Activated CD8-positive, alpha-beta memory T cell treated with anti-CD3 and anti-CD28 coated beads, Interleukin-2, amount 10 ng/mL, durations not matched to agents 7 days and 5 days (primary cell): ENCODE measurements around the gene SPDYE17. TPM values are rescaled to one million over a fixed set of nuclear protein-coding genes. Genes with fewer than 3 reads are reported as not detected.
"Not testable (repeated sequence)": the region's sequence is repeated elsewhere in the genome, so short reads cannot be mapped to it uniquely, and the experiment has no call there.

Experiments used
- ATAC-seq: fragments of 150-1000 bp; cut with Tn5 transposase; one replicate; pipeline ENCODE4 v1.10.0; 2021; ENCODE audit warnings: moderate library complexity
- CTCF ChIA-PET: fragments of 350-600 bp; sonication (Branson Sonifier 250); formaldehyde crosslinking; loops from one replicate; lab custom pipeline; 2021; ENCODE audit warnings: antibody characterized with exemption; lab: Charles Lee
- DNase-seq: peaks from one replicate; pipeline ENCODE4 v3.0.0-alpha.2; 2020
- H3K27ac Mint-ChIP-seq: one replicate; pipeline ENCODE4 v1.8.0; 2021; ENCODE audit warnings: mild to moderate bottlenecking, mixed read lengths
- H3K27me3 Mint-ChIP-seq: one replicate; pipeline ENCODE4 v1.8.0; 2021; ENCODE audit warnings: mixed read lengths
- H3K36me3 Mint-ChIP-seq: one replicate; pipeline ENCODE4 v1.8.0; 2021; ENCODE audit warnings: mild to moderate bottlenecking, mixed read lengths
- H3K4me1 Mint-ChIP-seq: one replicate; pipeline ENCODE4 v1.8.0; 2021; ENCODE audit warnings: mixed read lengths
- H3K4me3 Mint-ChIP-seq: one replicate; pipeline ENCODE4 v1.8.0; 2021; ENCODE audit warnings: mild to moderate bottlenecking, moderate library complexity, mixed read lengths
- H3K9me3 Mint-ChIP-seq: one replicate; pipeline ENCODE4 v1.8.0; 2022; ENCODE audit warnings: low read depth, mixed read lengths
- total RNA-seq, 2 experiments: library from RNA; stranded (reverse); gene quantifications; one replicate each; pipeline ENCODE4 v1.2.3, GENCODE V29; 2021

The SPDYE17 gene
- total RNA-seq, 2 experiments from 2014 or later = not detected

DNA sequence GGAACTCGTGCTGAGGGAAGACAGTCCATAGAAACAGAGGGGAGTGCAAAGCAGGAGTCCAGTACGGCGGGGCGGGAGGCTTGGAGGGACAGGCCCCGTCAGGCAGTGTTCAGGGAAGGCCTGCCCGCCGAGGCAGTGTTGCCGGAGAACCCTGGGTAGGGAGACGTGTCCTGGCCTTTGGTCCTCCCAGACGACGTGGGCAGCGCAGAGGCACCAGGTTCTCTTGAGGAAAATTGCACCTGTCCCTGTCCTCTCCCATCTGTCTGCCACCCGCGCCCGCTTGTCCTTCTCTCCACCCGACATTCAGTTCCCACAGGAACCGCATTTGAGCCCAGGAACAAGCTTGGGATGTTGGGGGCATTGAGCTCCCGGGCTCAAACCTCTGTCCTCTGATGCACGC is 38.3 kb downstream of the SPDYE17 start:
- ATAC-seq, CTCF ChIA-PET, H3K4me3 Mint-ChIP-seq, H3K4me1 Mint-ChIP-seq, H3K27ac Mint-ChIP-seq, DNase-seq, H3K9me3 Mint-ChIP-seq, H3K27me3 Mint-ChIP-seq, H3K36me3 Mint-ChIP-seq: not testable (repeated sequence)

DNA sequence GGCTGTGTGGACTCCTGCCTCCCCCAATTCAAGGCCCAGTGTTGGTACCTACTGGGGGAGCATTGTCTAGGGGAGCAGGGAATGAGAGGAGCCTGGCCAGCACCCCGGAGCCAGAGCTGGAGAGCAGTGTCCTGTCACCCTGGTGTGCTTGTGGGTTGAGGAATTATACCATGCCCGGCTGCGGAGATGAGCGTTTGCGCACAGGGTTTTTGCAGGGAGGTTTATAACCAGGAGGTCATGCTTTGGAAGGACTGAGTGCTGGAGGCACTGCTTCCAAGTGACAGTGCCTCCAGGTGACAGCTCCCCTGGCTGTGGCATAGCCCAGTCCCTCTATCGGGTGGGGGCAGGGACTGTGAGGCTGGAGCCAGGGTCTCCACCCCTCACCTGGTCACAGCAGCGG is 39.3 kb downstream of the SPDYE17 start:
- H3K27ac Mint-ChIP-seq, H3K27me3 Mint-ChIP-seq, DNase-seq: not testable (repeated sequence)

DNA sequence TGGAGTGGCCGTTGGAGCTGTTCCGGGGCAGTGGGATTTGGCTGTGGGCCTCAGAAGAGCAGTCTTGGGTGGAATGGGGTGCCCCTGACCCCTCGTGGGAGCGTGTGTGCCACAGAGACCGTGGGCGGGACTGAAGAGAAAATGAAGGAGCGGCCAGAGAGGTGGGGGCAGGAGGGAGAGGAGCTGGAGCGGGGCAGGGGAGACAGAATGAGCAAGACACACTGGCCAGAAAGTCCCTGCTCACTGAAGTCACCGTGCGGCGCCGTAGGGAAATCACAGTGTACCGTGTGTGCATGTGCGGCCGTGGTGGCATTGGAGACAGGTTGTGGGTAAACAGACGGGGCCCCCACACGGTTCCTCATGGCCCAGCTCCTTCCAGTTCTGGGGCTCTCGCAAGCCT is 40.0 kb downstream of the SPDYE17 start:
- H3K36me3 Mint-ChIP-seq, DNase-seq, H3K27me3 Mint-ChIP-seq, H3K27ac Mint-ChIP-seq, CTCF ChIA-PET, H3K9me3 Mint-ChIP-seq, ATAC-seq, H3K4me3 Mint-ChIP-seq, H3K4me1 Mint-ChIP-seq: not testable (repeated sequence)

More for the DNA sequence above, 39.3 kb downstream of the SPDYE17 start:
- H3K9me3 Mint-ChIP-seq, H3K4me3 Mint-ChIP-seq, H3K36me3 Mint-ChIP-seq, CTCF ChIA-PET, ATAC-seq, H3K4me1 Mint-ChIP-seq: not testable (repeated sequence)

DNA sequence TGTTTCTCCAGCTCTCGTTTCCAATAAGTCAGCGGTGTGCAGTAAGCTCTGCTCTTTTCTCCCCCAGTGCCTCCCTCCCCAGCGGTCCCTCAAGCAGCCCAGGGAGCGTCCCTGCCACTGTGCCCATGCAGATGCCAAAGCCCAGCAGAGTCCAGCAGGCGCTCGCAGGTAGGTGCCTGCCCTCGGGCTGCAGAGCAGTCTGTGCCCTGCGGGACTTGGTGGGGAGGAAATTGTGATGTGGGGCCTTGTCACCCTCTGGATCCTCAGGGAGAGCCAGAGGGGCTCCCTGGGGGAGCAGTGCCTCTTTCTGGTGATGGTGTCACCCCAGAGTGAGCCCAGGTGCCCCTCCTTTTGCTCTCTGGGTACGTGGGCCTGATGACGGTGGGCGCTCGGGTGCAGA is 42.0 kb downstream of the SPDYE17 start:
- H3K9me3 Mint-ChIP-seq, H3K36me3 Mint-ChIP-seq, H3K4me1 Mint-ChIP-seq, H3K27ac Mint-ChIP-seq, DNase-seq, H3K4me3 Mint-ChIP-seq, H3K27me3 Mint-ChIP-seq, ATAC-seq, CTCF ChIA-PET: not testable (repeated sequence)

DNA sequence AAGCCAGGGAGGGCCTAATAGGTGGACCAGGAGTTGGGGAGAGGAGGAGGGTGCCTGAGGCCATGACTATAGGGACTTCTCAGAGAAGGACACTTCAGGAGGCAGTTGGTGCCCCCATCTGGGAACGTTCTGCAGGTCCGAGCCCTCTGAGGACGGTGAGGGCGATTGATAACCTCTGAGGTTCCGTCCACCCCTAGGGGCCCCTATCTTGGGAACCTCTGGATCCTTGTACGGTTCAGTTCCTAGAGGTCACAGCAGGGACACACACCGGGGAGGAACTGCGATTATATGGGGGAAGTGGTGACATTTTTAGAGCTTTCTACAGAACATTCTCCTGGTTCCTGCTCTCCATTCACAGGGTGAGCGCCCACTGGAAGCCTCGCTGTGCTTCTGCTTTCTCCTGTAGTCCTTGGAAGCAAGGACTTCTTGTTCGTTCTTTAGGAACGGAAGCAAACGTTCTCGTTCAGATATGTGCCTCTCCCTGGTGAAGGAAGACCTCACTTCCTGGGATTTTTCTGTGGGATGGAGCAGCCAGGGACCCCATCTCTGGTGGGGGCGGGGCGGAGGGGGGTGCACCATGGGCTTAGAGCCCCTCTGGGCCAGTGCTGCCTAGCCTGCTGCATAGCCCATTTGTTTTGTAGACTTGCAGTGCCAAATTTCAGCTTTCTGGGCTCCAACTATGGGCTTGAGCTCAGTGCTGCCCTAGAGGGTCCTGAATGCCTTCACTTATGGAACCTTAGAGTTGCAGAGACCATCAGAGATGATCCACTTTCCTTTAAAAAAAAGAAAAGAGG is 46.0 kb downstream of the SPDYE17 start:
- H3K4me3 Mint-ChIP-seq, DNase-seq, CTCF ChIA-PET, H3K4me1 Mint-ChIP-seq, H3K36me3 Mint-ChIP-seq, H3K27ac Mint-ChIP-seq, ATAC-seq, H3K27me3 Mint-ChIP-seq, H3K9me3 Mint-ChIP-seq: not testable (repeated sequence)

DNA sequence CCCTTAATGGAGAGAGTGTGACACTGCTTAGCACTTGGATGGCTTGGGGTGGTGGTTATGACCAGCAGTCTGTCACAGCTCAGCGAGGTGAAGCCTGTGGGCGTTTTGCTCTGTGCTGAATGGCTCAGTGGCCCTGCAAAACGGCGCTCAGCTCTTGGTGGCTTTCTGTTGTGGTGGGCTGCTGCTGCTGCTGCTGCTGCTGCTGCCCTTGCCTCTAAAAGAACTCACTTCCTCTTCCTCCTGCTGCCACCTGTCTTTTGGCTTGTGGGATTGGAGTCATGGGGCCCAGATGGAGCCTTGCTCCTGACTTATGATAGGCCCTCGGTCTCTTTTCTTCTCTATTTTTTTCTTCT is 47.4 kb downstream of the SPDYE17 start:
- CTCF ChIA-PET, H3K27ac Mint-ChIP-seq, H3K27me3 Mint-ChIP-seq, H3K36me3 Mint-ChIP-seq, DNase-seq, H3K9me3 Mint-ChIP-seq, H3K4me3 Mint-ChIP-seq, H3K4me1 Mint-ChIP-seq: not testable (repeated sequence)
- peak; percentile 95 for ATAC-seq

DNA sequence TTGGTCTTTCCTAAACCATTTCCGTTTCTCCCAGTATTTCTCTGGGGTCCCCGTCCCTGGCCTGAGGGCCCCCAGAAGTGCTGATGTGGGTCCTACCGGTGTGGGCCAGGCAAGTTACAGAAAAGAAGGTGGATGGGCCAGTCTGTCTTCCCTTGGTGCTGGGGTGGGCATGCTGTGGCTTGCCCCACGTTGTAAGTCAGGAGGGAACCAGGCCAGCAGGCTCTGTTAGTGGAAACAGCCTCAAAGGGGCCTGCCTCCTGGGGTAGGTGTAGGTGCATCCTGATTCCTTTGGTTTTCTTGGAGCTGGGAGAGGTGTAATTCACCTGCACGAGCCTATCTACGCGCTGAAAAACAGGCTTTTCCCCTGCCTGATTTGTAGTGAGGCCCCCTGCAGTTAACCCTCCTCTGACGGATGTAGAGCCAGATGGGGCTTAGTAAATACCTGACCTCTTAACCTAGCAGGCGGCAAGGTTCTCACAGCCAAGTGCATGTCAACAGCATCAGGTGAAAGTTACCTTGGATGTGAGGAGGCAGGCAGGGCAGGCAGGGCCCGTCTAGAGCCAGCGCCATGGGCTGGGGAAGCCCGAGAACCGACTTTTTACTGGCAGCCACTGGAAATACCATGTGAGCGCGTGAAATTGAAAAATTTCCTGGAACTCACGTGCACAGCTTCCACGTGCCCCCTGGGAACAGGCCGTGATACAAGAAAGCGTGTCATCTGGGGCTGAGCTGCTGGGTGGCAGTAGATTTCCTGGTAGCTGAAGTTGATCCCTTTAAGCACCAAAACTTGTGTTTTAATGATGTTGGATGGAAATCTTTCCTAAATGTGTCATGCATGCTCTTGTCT is 48.0 kb downstream of the SPDYE17 start:
- H3K4me1 Mint-ChIP-seq, H3K27ac Mint-ChIP-seq, CTCF ChIA-PET, H3K4me3 Mint-ChIP-seq, H3K36me3 Mint-ChIP-seq, DNase-seq, H3K27me3 Mint-ChIP-seq, H3K9me3 Mint-ChIP-seq: not testable (repeated sequence)
- peak; percentile 26 for ATAC-seq

DNA sequence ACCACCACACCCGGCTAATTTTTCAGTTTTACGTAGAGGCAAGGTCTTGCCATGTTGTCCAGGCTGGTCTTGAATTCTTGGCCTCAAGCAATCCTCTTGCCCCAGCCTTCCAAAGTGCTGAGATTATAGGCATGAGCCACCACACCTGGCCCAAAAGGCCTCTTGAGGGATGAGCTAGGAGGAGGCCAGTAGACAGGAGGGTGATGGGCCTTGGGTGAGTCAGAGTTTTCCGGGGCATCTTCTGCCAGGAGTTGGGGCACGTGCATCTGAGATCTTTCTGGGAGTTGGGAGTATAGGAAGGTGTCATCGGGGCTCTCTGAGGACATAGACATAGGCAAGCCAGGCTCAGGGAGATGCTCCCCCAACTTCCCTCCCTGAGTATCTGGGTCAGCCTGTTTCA is 48.8 kb downstream of the SPDYE17 start:
- H3K27ac Mint-ChIP-seq, DNase-seq, H3K36me3 Mint-ChIP-seq, H3K4me3 Mint-ChIP-seq, CTCF ChIA-PET, ATAC-seq, H3K4me1 Mint-ChIP-seq, H3K9me3 Mint-ChIP-seq, H3K27me3 Mint-ChIP-seq: not testable (repeated sequence)

DNA sequence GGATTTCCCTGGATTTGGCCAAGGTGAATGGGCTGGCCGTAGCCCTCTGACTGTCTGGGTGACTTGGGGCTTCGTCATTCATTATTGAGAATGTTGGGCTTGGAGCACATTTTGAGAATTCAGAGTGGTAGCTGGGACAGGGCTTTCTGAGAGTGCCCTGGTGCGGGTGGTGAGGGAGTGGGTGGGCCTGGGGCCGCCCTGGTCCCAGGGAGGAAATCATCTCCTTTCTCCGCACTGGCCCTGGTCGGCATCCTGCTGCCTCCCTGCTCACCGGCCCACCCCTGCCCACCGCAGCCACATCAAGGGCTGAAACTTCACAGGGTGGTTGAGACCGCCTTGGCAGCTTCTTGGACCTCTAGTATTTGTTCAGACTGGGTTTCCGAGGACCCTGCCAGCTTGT is 49.7 kb downstream of the SPDYE17 start:
- CTCF ChIA-PET, H3K27ac Mint-ChIP-seq, H3K9me3 Mint-ChIP-seq, H3K4me1 Mint-ChIP-seq, DNase-seq, H3K4me3 Mint-ChIP-seq, H3K27me3 Mint-ChIP-seq, ATAC-seq, H3K36me3 Mint-ChIP-seq: not testable (repeated sequence)

DNA sequence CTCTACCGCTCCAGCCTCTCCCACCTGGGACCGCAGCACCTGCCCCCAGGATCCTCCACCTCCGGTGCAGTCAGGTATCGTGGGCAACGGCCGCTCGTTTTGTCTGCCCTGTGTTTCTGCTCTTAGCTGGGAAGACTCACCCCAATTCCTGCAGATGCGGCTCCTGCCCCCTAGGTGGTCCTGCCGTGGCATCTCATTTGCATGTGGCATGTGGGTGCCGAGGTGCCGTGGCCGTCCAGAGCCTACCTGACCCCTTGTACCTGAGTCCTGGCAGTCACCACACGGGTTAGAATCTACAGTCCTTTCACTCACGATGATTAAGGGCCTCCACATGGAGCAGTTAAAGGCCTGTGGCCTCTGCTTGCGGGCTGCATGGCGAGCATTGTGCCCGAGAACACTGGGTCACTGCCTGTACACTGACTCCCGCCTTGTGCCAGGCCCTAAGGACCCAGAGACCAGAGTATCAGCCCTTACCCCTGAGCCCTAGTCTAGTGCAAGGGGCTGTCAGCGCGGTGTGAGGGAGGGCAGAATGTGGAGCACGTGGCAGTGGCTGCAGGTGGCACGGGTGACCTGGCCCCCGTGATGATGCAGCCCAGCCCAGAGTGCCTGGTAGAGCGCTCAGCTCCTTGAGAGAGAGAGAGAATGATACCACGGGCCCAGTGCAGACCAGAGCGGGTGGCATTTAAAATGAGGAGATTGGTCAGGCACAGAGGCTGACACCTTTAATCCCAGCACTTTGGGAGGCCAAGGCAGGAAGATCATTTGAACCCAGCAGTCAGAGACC is 50.8 kb downstream of the SPDYE17 start:
- H3K36me3 Mint-ChIP-seq, H3K27ac Mint-ChIP-seq, CTCF ChIA-PET, H3K4me1 Mint-ChIP-seq, ATAC-seq, H3K9me3 Mint-ChIP-seq, H3K4me3 Mint-ChIP-seq, H3K27me3 Mint-ChIP-seq, DNase-seq: not testable (repeated sequence)

DNA sequence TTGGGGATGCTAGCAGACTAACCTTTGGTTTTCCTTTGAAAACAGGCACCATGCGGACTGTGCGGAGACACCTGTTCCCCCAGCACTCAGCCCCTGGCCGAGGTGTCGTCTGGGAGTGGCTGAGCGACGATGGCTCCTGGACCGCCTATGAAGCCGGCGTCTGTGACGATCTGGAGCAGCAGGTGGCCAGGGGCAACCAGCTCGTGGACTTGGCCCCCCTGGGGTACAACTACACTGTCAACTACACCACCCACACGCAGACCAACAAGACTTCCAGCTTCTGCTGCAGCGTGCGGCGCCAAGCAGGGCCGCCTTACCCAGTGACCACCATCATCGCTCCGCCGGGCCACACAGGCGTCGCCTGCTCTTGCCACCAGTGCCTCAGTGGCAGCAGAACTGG is 51.6 kb downstream of the SPDYE17 start:
- not testable (repeated sequence) for H3K4me1 Mint-ChIP-seq

DNA sequence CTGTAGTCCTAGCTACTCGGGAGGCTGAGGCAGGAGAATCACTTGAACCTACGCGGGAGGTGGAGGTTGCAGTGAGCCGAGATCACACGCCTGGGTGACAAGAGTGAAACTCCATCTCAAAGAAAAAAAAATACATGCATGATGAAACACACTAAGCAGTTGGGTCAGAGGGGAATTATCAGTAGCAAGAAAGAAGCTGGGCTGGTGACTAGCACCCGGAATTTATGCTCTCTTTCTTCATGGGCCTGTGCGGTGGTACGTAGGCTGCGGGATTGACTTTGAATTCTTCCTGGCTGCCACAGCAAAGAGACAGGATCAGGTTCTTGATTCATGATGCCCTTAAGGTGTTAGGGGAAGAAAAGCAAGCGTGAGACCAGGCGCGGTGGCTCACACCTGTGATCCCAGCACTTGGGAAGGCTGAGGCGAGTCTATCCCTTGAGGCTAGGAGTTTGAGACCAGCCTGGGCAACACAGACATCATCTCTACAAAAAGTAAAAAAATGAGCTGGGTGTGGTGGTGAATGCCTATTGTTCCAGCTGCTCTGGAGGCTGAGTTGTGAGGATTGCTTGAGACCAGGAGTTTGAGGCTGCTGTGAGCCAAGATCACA is 54.3 kb downstream of the SPDYE17 start:
- DNase-seq, H3K4me3 Mint-ChIP-seq, H3K27me3 Mint-ChIP-seq, CTCF ChIA-PET, H3K27ac Mint-ChIP-seq, H3K9me3 Mint-ChIP-seq, H3K36me3 Mint-ChIP-seq, H3K4me1 Mint-ChIP-seq, ATAC-seq: not testable (repeated sequence)

More for the DNA sequence above, 51.6 kb downstream of the SPDYE17 start:
- DNase-seq, H3K27me3 Mint-ChIP-seq, H3K36me3 Mint-ChIP-seq, CTCF ChIA-PET, H3K27ac Mint-ChIP-seq, H3K9me3 Mint-ChIP-seq, ATAC-seq, H3K4me3 Mint-ChIP-seq: not testable (repeated sequence)
